HEK293 (cell line): ENCODE measurements around the gene ETS2.

Source experiments
- CTCF ChIA-PET: fragments of 350-600 bp; formaldehyde crosslinking; extraction: SDS; loops from one replicate; lab custom pipeline; 2021; ENCODE audit warnings: antibody characterized with exemption; lab: Yijun Ruan, JAX
- POLR2A ChIA-PET: fragments of 300-600 bp; formaldehyde crosslinking; extraction: SDS; loops from one replicate; lab custom pipeline; 2020; ENCODE audit warnings: antibody characterized with exemption, inconsistent platforms; lab: Yijun Ruan, JAX
- H3K27ac ChIP-seq: fragments of 200-500 bp; sonication (Bioruptor generic); 2 replicates; pipeline ENCODE4 v1.5.1; 2014; ENCODE audit warnings: low read depth, low read length, control low read depth, inconsistent platforms; ENCODE audit errors: extremely low read depth
- H3K36me3 ChIP-seq, 2 experiments: fragments of 200-500 bp in 1 of 2; sonication (Bioruptor generic) in 1 of 2; 1 replicate in 1 of 2; 2 replicates in 1 of 2; pipeline ENCODE4 v1.5.1; 2014 to 2017; ENCODE audit warnings: inconsistent platforms in 2 of 2, low read length in 2 of 2; ENCODE audit not compliant: control insufficient read depth in 2 of 2, insufficient read depth in 1 of 2
- H3K4me1 ChIP-seq: fragments of 200-500 bp; sonication (Bioruptor generic); 2 replicates; pipeline ENCODE4 v1.5.1; 2014; ENCODE audit warnings: mild to moderate bottlenecking, low read length, inconsistent platforms; ENCODE audit not compliant: control insufficient read depth, insufficient read depth
- H3K4me3 ChIP-seq: 2 replicates; pipeline ENCODE4 v1.5.1; 2011; ENCODE audit warnings: low read depth, mild to moderate bottlenecking, control low read depth, low read length, moderate library complexity
- H3K9me3 ChIP-seq: fragments of 200-500 bp; sonication (Bioruptor generic); 2 replicates; pipeline ENCODE4 v1.5.1; 2014; ENCODE audit warnings: low read depth, low read length, inconsistent platforms; ENCODE audit not compliant: control insufficient read depth, insufficient read depth
- BCL11B ChIP-seq: fragments of 450-650 bp; formaldehyde crosslinking; IDR thresholded peaks from 2 replicates; pipeline ENCODE4 v1.5.1; 2016; ENCODE audit warnings: low read depth, missing biosample characterization, missing genetic modification characterization
- SCRT2 ChIP-seq: fragments of 450-650 bp; formaldehyde crosslinking; IDR thresholded peaks from 2 replicates; pipeline ENCODE4 v1.5.1; 2016; ENCODE audit warnings: missing biosample characterization, missing genetic modification characterization
- SP7 ChIP-seq: fragments of 450-650 bp; formaldehyde crosslinking; IDR thresholded peaks from 2 replicates; pipeline ENCODE4 v1.5.1; 2016; ENCODE audit warnings: missing biosample characterization, missing genetic modification characterization
- ZBTB49 ChIP-seq: fragments of 450-650 bp; formaldehyde crosslinking; IDR thresholded peaks from 2 replicates; pipeline ENCODE4 v1.5.1; 2016; ENCODE audit warnings: missing biosample characterization, missing genetic modification characterization, low read depth
- ZFP3 ChIP-seq: fragments of 450-650 bp; formaldehyde crosslinking; IDR thresholded peaks from 2 replicates; pipeline ENCODE4 v1.5.1; 2016; ENCODE audit warnings: low read depth, missing biosample characterization, missing genetic modification characterization
- ZNF473 ChIP-seq: fragments of 450-650 bp; formaldehyde crosslinking; IDR thresholded peaks from 2 replicates; pipeline ENCODE4 v1.5.1; 2017; ENCODE audit warnings: missing biosample characterization, missing genetic modification characterization
- ZNF677 ChIP-seq: fragments of 450-650 bp; IDR thresholded peaks from 2 replicates; pipeline ENCODE4 v1.5.0; 2018; ENCODE audit warnings: missing biosample characterization, mild to moderate bottlenecking, missing genetic modification characterization, moderate library complexity
- TF ChIP-seq, protein P1 (sequence below): fragments of 450-650 bp; formaldehyde crosslinking; IDR thresholded peaks from 2 replicates; pipeline ENCODE4 v1.5.1; 2016; ENCODE audit warnings: missing biosample characterization, missing genetic modification characterization
- TF ChIP-seq, protein P2 (sequence below): fragments of 450-650 bp; formaldehyde crosslinking; IDR thresholded peaks from 2 replicates; pipeline ENCODE4 v1.5.1; 2016; ENCODE audit warnings: missing biosample characterization, missing genetic modification characterization

ETS2 gene

GRCh38 chr21:38822778-38823238, 17.1 kb downstream of the ETS2 start:
- Histone ChIP-seq H3K36me3 (peaks cover 41 to 74% of the 10 kb centered on the region in 2 experiments; a peak in 2 of 3 replicates), H3K4me1 (no peaks in the 10 kb centered on the region)
- CTCF ChIA-PET: no interaction called here
- TF ChIP-seq SCRT2 (tag by site-specific recombination) (no peak), ZBTB49 (tag by site-specific recombination) (no peak), BCL11B (tag by site-specific recombination) (no peak), ZFP3 (no peak), SP7 (tag by site-specific recombination) (no peak)
- TF ChIP-seq, all 188 proteins: peak for 0
- POLR2A ChIA-PET: no interaction called here
- Histone ChIP-seq H3K4me3 (no peak overlapping the region), H3K27ac (no peak overlapping the region), H3K9me3 (no peaks in the 10 kb centered on the region; the same call in 1 of the 2 replicates)

DNA sequence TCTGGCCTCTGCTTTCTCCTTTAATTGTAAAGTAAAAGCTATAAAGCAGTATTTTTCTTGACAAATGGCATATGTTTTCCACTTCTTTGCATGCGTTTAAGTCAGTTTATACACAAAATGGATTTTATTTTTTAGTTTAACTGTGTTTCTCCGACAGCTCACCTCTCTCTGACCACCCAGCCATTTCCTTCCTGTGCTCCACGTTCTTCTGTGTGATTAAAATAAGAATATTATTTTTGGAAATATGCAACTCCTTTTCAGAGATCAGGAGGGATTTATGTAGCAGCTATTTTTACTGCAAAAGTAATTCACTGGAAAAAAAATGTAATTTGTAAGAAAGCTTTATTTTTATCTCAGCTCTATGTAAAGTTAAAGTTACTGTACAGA, 18.0 kb downstream of the ETS2 start:
- Histone ChIP-seq H3K4me1 (no peaks in the 10 kb centered on the region), H3K9me3 (no peaks in the 10 kb centered on the region; the same call in 1 of the 2 replicates), H3K27ac (no peak overlapping the region), H3K4me3 (no peak overlapping the region), H3K36me3 (peaks cover 40 to 64% of the 10 kb centered on the region in 2 experiments; a peak in 2 of 3 replicates)
- POLR2A ChIA-PET: no interaction called here
- CTCF ChIA-PET: interaction anchor here (1.0 kb wide), 1 partner anchor 89 kb away, joined by 6 read pairs; no protein-coding TSS in a partner anchor
- TF ChIP-seq SCRT2 (tag by site-specific recombination) (no peak), ZNF677 (tag by site-specific recombination) (no peak), ZNF473 (tag by site-specific recombination) (no peak)
- TF ChIP-seq, protein P1, sequence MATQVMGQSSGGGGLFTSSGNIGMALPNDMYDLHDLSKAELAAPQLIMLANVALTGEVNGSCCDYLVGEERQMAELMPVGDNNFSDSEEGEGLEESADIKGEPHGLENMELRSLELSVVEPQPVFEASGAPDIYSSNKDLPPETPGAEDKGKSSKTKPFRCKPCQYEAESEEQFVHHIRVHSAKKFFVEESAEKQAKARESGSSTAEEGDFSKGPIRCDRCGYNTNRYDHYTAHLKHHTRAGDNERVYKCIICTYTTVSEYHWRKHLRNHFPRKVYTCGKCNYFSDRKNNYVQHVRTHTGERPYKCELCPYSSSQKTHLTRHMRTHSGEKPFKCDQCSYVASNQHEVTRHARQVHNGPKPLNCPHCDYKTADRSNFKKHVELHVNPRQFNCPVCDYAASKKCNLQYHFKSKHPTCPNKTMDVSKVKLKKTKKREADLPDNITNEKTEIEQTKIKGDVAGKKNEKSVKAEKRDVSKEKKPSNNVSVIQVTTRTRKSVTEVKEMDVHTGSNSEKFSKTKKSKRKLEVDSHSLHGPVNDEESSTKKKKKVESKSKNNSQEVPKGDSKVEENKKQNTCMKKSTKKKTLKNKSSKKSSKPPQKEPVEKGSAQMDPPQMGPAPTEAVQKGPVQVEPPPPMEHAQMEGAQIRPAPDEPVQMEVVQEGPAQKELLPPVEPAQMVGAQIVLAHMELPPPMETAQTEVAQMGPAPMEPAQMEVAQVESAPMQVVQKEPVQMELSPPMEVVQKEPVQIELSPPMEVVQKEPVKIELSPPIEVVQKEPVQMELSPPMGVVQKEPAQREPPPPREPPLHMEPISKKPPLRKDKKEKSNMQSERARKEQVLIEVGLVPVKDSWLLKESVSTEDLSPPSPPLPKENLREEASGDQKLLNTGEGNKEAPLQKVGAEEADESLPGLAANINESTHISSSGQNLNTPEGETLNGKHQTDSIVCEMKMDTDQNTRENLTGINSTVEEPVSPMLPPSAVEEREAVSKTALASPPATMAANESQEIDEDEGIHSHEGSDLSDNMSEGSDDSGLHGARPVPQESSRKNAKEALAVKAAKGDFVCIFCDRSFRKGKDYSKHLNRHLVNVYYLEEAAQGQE (tag by site-specific recombination): no peak

- Histone ChIP-seq H3K27ac (no peak overlapping the region), H3K4me3 (no peak overlapping the region), H3K4me1 (no peaks in the 10 kb centered on the region)
- TF ChIP-seq, protein P2, sequence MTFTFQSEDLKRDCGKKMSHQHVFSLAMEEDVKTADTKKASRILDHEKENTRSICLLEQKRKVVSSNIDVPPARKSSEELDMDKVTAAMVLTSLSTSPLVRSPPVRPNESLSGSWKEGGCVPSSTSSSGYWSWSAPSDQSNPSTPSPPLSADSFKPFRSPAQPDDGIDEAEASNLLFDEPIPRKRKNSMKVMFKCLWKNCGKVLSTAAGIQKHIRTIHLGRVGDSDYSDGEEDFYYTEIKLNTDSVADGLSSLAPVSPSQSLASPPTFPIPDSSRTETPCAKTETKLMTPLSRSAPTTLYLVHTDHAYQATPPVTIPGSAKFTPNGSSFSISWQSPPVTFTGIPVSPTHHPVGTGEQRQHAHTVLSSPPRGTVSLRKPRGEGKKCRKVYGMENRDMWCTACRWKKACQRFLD (tag by site-specific recombination): no peak
- TF ChIP-seq, all 188 proteins: peak for 0
- CTCF ChIA-PET: interaction anchor here (1.0 kb wide), 1 partner anchor 89 kb away, joined by 6 read pairs; no protein-coding TSS in a partner anchor
- peaks cover 34 to 59% of the 10 kb centered on the region in 2 experiments; a peak in 2 of 3 replicates for H3K36me3 ChIP-seq
- POLR2A ChIA-PET: no interaction called here
- no peaks in the 10 kb centered on the region; the same call in 1 of the 2 replicates for H3K9me3 ChIP-seq
Measured at GRCh38 chr21:38824124-38824822, 18.5 kb downstream of the ETS2 start.
